Measurements from ENCODE around the gene MYL6B.

DNA sequence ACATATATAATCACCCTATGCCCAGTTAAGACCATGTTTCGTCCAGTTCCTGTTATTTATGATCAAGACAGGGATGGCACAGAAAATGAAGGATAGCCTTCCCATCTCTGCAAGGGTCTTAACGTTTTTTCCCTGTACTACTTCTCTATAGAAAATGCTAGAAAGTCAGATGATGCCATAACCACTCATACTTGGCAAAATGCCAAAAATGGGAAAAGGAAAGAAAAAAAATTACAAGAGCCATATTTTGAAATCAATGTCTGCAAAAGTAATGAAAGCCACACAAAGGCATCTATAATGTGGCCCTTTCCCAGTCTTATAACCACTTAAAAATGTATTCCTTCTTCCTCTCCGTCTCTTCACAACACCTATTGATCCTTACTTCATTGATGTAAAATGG, 1.8 kb upstream of the MYL6B start:
- peak in 1 of 2 donors; percentile 28 for TF ChIP-seq EP300 (IDR thresholded peaks at IDR 0.05)
- TF ChIP-seq, protein P1, sequence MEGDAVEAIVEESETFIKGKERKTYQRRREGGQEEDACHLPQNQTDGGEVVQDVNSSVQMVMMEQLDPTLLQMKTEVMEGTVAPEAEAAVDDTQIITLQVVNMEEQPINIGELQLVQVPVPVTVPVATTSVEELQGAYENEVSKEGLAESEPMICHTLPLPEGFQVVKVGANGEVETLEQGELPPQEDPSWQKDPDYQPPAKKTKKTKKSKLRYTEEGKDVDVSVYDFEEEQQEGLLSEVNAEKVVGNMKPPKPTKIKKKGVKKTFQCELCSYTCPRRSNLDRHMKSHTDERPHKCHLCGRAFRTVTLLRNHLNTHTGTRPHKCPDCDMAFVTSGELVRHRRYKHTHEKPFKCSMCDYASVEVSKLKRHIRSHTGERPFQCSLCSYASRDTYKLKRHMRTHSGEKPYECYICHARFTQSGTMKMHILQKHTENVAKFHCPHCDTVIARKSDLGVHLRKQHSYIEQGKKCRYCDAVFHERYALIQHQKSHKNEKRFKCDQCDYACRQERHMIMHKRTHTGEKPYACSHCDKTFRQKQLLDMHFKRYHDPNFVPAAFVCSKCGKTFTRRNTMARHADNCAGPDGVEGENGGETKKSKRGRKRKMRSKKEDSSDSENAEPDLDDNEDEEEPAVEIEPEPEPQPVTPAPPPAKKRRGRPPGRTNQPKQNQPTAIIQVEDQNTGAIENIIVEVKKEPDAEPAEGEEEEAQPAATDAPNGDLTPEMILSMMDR (IDR thresholded peaks at IDR 0.05) = no peak
- no peak for TF ChIP-seq POLR2A (IDR thresholded peaks at IDR 0.05)

All from tibial nerve (tissue), 4 donors.